ENCODE measurements around the gene BNIP3.

Gene BNIP3

GRCh38 chr10:131963811-131964210 is 17.9 kb downstream of the BNIP3 start:
- H2AFZ ChIP-seq, result no peak overlapping the region
- H3K27ac ChIP-seq, result no peak overlapping the region
- no peaks in the 10 kb centered on the region for H3K79me2 ChIP-seq
- H3K4me1 ChIP-seq, result no peaks in the 10 kb centered on the region
- H3K36me3 ChIP-seq (ENCODE audit: control insufficient read depth, insufficient read depth, low read length), result no peaks in the 10 kb centered on the region
- no peak overlapping the region for H3K9ac ChIP-seq
- no peaks in the 10 kb centered on the region for H3K27me3 ChIP-seq (ENCODE audit: control insufficient read depth, insufficient read depth, low read length)
- H3K4me3 ChIP-seq (ENCODE audit: low read depth, low read length), result no peak overlapping the region
- no peaks in the 10 kb centered on the region for H3K9me3 ChIP-seq (ENCODE audit: control insufficient read depth, low read length)
- no peak overlapping the region for H3K4me2 ChIP-seq (ENCODE audit: low read length)
- no peak for TF ChIP-seq CTCF (IDR thresholded peaks at IDR 0.05)

DNA sequence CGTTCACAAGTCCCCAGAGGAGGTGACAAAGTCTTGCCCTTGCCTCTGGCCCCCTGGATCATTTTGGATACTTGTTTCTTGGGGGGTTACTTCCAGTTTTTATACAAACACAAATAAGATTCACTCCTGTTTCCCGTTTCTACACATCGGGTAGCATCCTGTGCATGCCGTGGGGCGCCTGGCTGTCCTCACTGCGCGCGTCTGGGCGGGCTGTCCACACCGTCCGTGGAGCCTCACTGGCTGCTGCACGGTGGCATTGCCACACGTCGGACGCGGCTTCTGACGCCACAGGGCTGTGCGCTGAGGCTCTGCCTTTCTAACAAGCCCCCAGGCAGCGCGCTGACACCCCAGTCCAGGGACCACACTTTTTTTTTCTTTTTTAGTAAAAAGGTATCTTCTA is 18.4 kb downstream of the BNIP3 start:
- Histone ChIP-seq H3K79me2 (no peaks in the 10 kb centered on the region), H3K36me3 (ENCODE audit: control insufficient read depth, insufficient read depth, low read length) (no peaks in the 10 kb centered on the region), H2AFZ (no peak overlapping the region), H3K9ac (no peak overlapping the region), H3K4me2 (ENCODE audit: low read length) (no peak overlapping the region), H3K27ac (no peak overlapping the region), H3K4me1 (no peaks in the 10 kb centered on the region), H3K27me3 (ENCODE audit: control insufficient read depth, insufficient read depth, low read length) (no peaks in the 10 kb centered on the region), H3K9me3 (ENCODE audit: control insufficient read depth, low read length) (no peaks in the 10 kb centered on the region), H3K4me3 (ENCODE audit: low read depth, low read length) (no peak overlapping the region)
- TF ChIP-seq CTCF (IDR thresholded peaks at IDR 0.05), result no peak

DNA sequence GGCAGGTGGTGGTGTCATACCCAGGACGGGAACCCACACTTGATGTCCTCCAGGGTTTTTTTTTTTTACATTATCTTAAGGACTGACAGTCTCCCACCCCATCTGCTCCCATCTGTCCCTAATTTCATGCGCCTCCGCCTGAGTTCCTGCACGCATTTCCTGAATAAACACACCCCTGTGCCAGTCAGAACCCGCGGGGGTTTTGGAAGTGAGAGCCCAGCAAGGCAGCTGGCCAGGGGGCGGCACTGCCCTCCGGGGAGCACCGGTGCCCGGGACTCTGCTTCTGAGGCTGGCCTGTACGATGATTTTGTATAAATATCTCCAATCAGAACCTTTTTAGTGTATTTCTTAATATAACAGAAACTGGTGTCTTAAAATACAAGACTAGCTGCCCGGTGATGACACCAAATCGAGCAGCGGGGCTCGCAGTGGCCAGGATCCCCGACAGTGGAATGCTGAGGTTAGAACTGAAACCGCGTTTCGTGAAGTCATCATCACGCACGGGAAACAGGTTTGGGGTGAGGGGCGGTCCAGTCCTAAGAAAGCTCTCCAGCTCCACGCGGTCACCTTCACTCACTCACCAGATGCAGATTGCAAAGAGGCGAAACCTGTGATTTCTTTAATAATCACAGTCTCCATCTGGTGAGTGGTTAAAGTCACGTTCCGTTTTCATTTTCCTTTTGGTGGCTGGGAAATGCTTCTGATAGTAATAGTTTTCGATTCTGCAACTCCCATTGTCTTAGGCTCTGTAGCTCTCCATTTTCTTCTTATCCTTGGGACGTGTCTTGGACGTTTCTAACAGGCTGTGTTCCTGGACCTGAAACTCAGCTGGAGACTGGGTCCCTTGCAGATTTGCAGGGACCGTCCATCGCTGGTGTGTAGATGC is 19.7 kb downstream of the BNIP3 start:
- Histone ChIP-seq H3K9ac (no peak overlapping the region), H3K27ac (no peak overlapping the region), H3K27me3 (ENCODE audit: control insufficient read depth, insufficient read depth, low read length) (no peaks in the 10 kb centered on the region), H3K79me2 (no peaks in the 10 kb centered on the region), H2AFZ (no peak overlapping the region), H3K4me3 (ENCODE audit: low read depth, low read length) (no peak overlapping the region), H3K36me3 (ENCODE audit: control insufficient read depth, insufficient read depth, low read length) (no peaks in the 10 kb centered on the region), H3K4me1 (no peaks in the 10 kb centered on the region), H3K9me3 (ENCODE audit: control insufficient read depth, low read length) (no peaks in the 10 kb centered on the region), H3K4me2 (ENCODE audit: low read length) (no peak overlapping the region)
- no peak for TF ChIP-seq CTCF (IDR thresholded peaks at IDR 0.05)

DNA sequence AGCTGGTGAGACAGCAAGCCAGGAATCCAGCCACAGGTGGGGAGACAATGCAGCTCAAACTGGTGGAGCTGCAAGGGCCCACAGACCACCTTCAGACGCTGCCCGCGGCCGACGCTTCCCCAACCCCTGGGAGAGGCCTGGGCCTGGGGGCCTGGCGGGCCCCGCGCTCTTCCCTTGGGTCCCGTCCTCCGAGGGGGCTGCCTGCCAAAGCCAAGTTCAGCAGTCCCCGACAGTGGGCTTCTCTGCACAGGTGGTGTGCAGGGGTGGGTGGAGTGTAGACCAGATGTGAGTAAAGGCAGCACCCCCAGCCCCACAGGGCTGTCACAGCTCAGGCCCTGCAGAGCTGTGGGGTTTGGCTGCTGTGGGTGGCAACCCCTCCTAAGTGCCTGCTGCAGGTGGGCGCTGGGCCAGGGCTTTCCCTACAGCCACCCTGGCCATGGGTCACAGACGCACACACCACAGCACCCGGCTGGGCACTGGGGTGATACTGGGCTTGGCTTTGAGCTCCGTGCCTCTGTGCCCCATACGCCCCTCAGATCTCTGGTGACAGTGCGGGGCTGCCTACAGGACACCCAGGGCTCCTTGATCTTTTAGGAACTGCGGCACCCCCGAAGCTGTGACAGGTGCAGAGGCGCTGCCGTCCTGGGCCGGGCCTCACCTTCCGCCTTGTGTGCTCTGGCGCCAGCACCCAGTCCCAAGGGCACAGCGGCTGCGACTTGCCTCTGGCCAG is 20.5 kb downstream of the BNIP3 start:
- H3K36me3 ChIP-seq (ENCODE audit: control insufficient read depth, insufficient read depth, low read length), result no peaks in the 10 kb centered on the region
- H3K9ac ChIP-seq, result no peak overlapping the region
- no peaks in the 10 kb centered on the region for H3K79me2 ChIP-seq
- H3K27me3 ChIP-seq (ENCODE audit: control insufficient read depth, insufficient read depth, low read length), result no peaks in the 10 kb centered on the region
- H3K27ac ChIP-seq, result no peak overlapping the region
- no peaks in the 10 kb centered on the region for H3K9me3 ChIP-seq (ENCODE audit: control insufficient read depth, low read length)
- TF ChIP-seq CTCF (IDR thresholded peaks at IDR 0.05), result no peak
- no peak overlapping the region for H3K4me2 ChIP-seq (ENCODE audit: low read length)
- H3K4me3 ChIP-seq (ENCODE audit: low read depth, low read length), result no peak overlapping the region
- H2AFZ ChIP-seq, result no peak overlapping the region
- no peaks in the 10 kb centered on the region for H3K4me1 ChIP-seq

All from parathyroid adenoma (tissue), 2 donors.